Kidney epithelial cell (primary cell): ENCODE measurements around the gene HERC3. TPM values are rescaled to one million over a fixed set of nuclear protein-coding genes. Genes with fewer than 3 reads are reported as not detected.

Source experiments
- DNase-seq: peaks from one replicate; pipeline ENCODE4 v3.0.0-alpha.2; 2010; ENCODE audit warnings: low read depth
- H3K27me3 ChIP-seq: 2 replicates; pipeline ENCODE4 v1.6.0; 2011; ENCODE audit warnings: low read length; ENCODE audit not compliant: control insufficient read depth, insufficient read depth
- H3K36me3 ChIP-seq: 2 replicates; pipeline ENCODE4 v1.5.1; 2011; ENCODE audit warnings: low read length; ENCODE audit not compliant: control insufficient read depth, insufficient read depth
- H3K4me3 ChIP-seq: 2 replicates; pipeline ENCODE4 v1.5.1; 2011; ENCODE audit warnings: low read depth, mild to moderate bottlenecking, control low read depth, low read length
- CTCF ChIP-seq: IDR thresholded peaks from 2 replicates; pipeline ENCODE4 v1.5.1; 2011; ENCODE audit warnings: mild to moderate bottlenecking, moderate library complexity, low read length, control low read depth, inconsistent platforms; ENCODE audit not compliant: insufficient read depth, poor library complexity, severe bottlenecking
- total RNA-seq: library from RNA; depleted of rRNA; stranded (reverse); fragments of >200 nt; gene quantifications from 2 replicates; pipeline ENCODE4 v1.2.3, GENCODE V29; 2015

HERC3 gene
- total RNA-seq, 1 donor from 2014 or later, result 7.2 TPM

- H3K27me3 ChIP-seq, result no peaks in the 10 kb centered on the region
- H3K4me3 ChIP-seq, result no peak overlapping the region
- no peak for TF ChIP-seq CTCF
- DNase-seq, result no peak
- no peaks in the 10 kb centered on the region for H3K36me3 ChIP-seq
Observed at GRCh38 chr4:88734403-88734949, 142.2 kb downstream of the HERC3 start.

GRCh38 chr4:88735564-88735963 is 143.3 kb downstream of the HERC3 start:
- H3K4me3 ChIP-seq, result no peak overlapping the region

GRCh38 chr4:88736264-88736663 is 144.0 kb downstream of the HERC3 start:
- TF ChIP-seq CTCF, result no peak
- no peaks in the 10 kb centered on the region for H3K36me3 ChIP-seq
- DNase-seq, result no peak
- H3K4me3 ChIP-seq, result no peak overlapping the region
- H3K27me3 ChIP-seq, result no peaks in the 10 kb centered on the region

More at GRCh38 chr4:88735564-88735963, 143.3 kb downstream of the HERC3 start:
- H3K36me3 ChIP-seq, result no peaks in the 10 kb centered on the region
- no peak for TF ChIP-seq CTCF
- H3K27me3 ChIP-seq, result no peaks in the 10 kb centered on the region
- DNase-seq, result no peak

- TF ChIP-seq CTCF, result no peak
- H3K36me3 ChIP-seq, result no peaks in the 10 kb centered on the region
- peak; percentile 90 for DNase-seq
- H3K4me3 ChIP-seq, result peak overlapping the region; percentile 3
- H3K27me3 ChIP-seq, result no peaks in the 10 kb centered on the region
Observed at GRCh38 chr4:88737307-88737941, 145.1 kb downstream of the HERC3 start.

GRCh38 chr4:88738180-88738579 is 145.9 kb downstream of the HERC3 start:
- no peaks in the 10 kb centered on the region for H3K27me3 ChIP-seq
- no peak overlapping the region for H3K4me3 ChIP-seq
- no peak for TF ChIP-seq CTCF
- no peaks in the 10 kb centered on the region for H3K36me3 ChIP-seq
- no peak for DNase-seq

GRCh38 chr4:88742561-88742960 is 150.3 kb downstream of the HERC3 start:
- no peak overlapping the region for H3K4me3 ChIP-seq
- no peak for DNase-seq
- H3K27me3 ChIP-seq, result no peaks in the 10 kb centered on the region
- H3K36me3 ChIP-seq, result no peaks in the 10 kb centered on the region
- TF ChIP-seq CTCF, result no peak
